HL-60/S4 treated with phorbol 12-myristate 13-acetate at 8.2 ng/mL for 4 days and 3 days (cell line): ENCODE data around the gene FAT1.

Experiments used
- in situ Hi-C: fragments of 300-500 bp; cut with MboI; formaldehyde crosslinking; loops from 2 replicates; pipeline ENCODE4 v1.15.0; 2022; ENCODE audit warnings: low sequenced_read_pairs

The FAT1 gene

GRCh38 chr4:186726426-186727168 is 2.9 kb upstream of the FAT1 start:
- in situ Hi-C loops, result no loop called here

- in situ Hi-C loops, result no loop called here
Measured at GRCh38 chr4:186725469-186726425, 2.1 kb upstream of the FAT1 start.

GRCh38 chr4:186724864-186725468 is 1.3 kb upstream of the FAT1 start:
- in situ Hi-C loops, result no loop called here

- in situ Hi-C loops, result no loop called here
Measured at GRCh38 chr4:186724058-186724863, 605 bp upstream of the FAT1 start.

- in situ Hi-C loops, result no loop called here
Measured at GRCh38 chr4:186722796-186723291, 812 bp downstream of the FAT1 start.

- in situ Hi-C loops, result no loop called here
Measured at GRCh38 chr4:186719925-186720694, 3.5 kb downstream of the FAT1 start.

- in situ Hi-C loops, result no loop called here
Measured at GRCh38 chr4:186717556-186717955, 6.1 kb downstream of the FAT1 start.

DNA sequence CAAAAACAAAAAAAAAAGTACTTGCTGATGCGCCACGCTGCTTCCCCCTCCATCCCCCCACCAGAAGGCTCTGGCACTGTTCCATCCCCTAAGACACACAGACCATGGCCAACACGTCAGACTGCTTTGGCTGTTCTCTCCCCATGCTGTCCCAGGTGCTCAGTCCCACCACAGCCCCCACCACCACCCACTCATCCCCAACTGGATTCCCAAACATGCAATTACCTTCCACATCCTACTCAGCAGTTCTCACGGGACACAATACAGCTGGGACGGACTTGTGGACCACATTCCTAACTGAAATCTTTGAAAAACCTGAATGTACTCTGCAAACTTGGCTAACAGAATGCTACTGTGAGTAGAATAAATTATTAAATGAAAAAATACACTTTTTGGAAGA is 8.6 kb downstream of the FAT1 start:
- in situ Hi-C loops, result no loop called here

DNA sequence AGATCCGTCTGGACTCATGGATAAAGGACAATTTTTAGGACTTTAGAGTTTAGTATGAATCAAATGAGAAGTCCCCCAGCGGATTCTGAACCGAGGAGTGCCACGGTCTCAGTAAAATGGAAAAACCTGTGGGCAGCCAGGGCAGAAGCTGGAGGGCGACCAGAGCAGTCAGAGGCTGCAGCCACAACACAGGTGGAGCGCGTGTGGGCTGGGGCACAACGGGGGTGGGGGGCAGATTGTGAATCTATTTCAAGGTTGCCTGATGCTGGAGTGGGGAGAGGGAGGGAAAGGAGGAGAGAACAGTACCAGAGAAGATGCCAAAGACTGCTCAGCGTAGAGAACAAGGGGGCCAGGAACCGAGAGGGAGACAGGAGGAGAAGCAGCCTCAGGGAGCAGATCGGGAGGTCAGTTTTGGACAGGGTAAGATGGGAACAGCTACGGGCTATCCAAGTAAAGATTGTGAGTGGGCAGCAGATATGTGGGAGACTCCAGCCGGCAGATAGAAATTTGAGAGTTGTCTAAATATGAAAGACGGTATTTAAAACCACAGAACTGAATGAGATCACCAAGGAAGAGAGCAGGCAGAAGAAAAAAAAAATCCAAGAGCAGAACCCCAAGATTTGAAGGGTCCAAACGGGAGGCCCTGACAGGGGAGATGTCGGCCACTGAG is 9.5 kb downstream of the FAT1 start:
- in situ Hi-C loops, result no loop called here

DNA sequence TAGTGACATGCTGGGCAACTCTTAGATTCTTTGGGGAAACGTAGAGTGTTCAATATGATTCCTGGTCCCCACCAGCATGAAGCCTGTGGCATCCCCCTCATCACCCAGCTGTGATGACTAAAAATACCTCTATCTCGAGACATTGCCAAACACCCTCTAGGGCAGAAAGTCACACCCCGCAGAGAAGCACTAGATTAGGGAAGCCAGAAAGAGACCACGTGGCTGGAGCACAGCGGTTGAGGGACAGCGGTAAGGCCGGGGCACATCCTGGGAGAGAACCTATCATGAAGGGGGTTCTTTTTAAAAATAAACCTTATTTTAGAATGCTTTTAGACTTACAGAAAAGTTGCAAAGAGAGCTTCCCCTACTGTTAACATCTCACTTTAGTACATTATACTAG is 11.0 kb downstream of the FAT1 start:
- in situ Hi-C loops, result no loop called here

DNA sequence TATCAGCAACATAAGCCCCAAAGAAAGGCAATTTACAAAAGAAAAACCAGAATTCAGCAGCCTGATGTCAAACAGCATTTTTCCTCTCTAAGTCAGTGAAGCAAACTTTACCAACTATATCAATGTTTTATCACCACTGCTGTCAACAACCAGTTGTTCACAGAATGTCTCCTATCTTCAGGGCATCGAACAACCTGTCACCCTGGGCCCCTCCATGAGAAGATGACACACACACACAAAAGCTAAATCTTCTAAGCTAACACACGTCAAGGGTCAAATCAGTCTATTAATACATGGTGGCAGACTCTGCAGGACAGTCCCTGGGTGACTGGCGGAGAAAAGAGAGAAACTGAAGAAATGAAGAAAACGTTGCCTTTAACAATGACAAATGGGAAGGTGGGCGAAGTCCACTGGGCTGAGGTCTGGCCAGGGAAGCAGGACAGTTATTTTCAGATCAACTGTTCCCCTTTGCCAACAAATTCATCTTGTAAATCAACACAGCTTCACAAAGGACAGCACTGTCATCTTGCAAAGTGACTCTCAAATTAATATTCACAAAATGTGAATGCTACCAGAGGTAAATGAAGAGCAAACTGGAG is 13.0 kb downstream of the FAT1 start:
- in situ Hi-C loops, result no loop called here

- in situ Hi-C loops, result no loop called here
Measured at GRCh38 chr4:186709517-186709916, 14.1 kb downstream of the FAT1 start.

- in situ Hi-C loops, result no loop called here
Measured at GRCh38 chr4:186708554-186708953, 15.1 kb downstream of the FAT1 start.

DNA sequence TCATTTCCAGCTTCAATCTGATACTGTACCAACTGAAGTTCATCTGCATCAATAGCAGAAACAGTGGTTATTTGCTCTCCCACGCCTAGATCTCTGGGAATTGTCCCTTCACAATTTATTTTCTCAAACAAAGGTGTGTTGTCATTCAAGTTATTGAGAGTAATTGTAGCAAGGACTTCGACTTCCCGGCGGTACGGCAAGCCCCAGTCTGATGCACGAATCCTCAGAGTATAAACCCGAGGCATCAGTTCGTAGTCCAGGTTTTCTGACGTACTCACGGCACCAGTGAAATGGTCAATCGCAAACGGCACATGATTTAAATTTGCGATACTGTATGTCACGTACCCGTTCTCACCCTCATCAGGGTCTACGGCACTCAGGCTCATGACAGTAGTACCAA is 15.7 kb downstream of the FAT1 start:
- in situ Hi-C loops, result no loop called here

GRCh38 chr4:186707574-186707973 is 16.1 kb downstream of the FAT1 start:
- in situ Hi-C loops, result no loop called here

- in situ Hi-C loops, result no loop called here
Measured at GRCh38 chr4:186704057-186704456, 19.6 kb downstream of the FAT1 start.

GRCh38 chr4:186703510-186703909 is 20.1 kb downstream of the FAT1 start:
- in situ Hi-C loops, result no loop called here

DNA sequence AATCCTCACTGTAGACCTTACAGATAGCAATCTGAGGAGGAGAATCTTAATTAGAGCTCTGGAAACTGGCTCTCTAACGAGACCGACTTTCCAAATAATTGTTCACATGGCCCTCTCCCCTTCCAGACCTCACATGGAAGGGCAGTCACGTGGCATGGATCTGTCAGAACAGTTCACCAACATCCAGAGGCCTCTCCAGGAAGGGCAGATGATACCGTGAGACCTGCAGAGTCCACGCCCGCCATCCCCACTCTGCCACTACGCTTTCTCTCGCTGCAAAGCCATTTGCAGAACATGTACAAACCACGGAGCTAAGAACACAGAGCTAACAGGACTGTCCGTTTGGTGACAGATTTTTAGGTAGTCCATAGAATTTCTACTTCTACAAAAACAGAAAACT is 20.7 kb downstream of the FAT1 start:
- in situ Hi-C loops, result no loop called here

DNA sequence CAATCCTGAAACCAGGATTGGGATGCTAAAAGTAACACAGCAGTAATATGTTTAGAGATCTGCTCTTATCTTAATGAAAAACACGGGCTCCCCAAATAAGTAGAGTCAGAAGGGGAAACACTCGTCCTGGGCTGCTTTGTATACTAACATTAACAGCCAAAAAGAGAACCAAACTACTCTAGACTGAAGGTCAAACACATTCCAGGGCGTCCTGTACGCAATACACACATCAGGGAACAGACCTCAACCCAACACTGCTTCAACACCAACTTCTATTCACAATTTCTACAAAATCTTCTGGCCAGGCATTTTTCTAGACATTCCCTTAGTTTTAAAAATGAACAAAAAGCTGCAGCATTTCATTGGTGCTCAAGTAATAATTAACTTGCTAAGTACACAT is 21.4 kb downstream of the FAT1 start:
- in situ Hi-C loops, result no loop called here
